GM12873 (cell line): Measurements from ENCODE around the gene FKBP8.

Source experiments
- TF ChIP-seq, protein P1 (sequence below): IDR thresholded peaks from 2 replicates; pipeline ENCODE4 v1.5.1; 2012; ENCODE audit warnings: low read depth, mild to moderate bottlenecking, moderate library complexity, low read length, control low read depth; ENCODE audit not compliant: insufficient read depth; ENCODE audit errors: missing control alignments

Gene FKBP8

GRCh38 chr19:18523841-18524240 lies 19.5 kb downstream of the FKBP8 start:
- TF ChIP-seq, protein P1, sequence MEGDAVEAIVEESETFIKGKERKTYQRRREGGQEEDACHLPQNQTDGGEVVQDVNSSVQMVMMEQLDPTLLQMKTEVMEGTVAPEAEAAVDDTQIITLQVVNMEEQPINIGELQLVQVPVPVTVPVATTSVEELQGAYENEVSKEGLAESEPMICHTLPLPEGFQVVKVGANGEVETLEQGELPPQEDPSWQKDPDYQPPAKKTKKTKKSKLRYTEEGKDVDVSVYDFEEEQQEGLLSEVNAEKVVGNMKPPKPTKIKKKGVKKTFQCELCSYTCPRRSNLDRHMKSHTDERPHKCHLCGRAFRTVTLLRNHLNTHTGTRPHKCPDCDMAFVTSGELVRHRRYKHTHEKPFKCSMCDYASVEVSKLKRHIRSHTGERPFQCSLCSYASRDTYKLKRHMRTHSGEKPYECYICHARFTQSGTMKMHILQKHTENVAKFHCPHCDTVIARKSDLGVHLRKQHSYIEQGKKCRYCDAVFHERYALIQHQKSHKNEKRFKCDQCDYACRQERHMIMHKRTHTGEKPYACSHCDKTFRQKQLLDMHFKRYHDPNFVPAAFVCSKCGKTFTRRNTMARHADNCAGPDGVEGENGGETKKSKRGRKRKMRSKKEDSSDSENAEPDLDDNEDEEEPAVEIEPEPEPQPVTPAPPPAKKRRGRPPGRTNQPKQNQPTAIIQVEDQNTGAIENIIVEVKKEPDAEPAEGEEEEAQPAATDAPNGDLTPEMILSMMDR = no peak

GRCh38 chr19:18522124-18522861 lies 21.1 kb downstream of the FKBP8 start:
- TF ChIP-seq, protein P1 = no peak

- TF ChIP-seq, protein P1 = no peak
Measured at GRCh38 chr19:18521692-18522123, 21.7 kb downstream of the FKBP8 start, which contains the start of gene ELL. Gene ELL, minus strand, starts transcription at chr19:18522070. Its CDS starts 15 bp downstream, at chr19:18522055.

GRCh38 chr19:18520848-18521691 lies 22.3 kb downstream of the FKBP8 start:
- TF ChIP-seq, protein P1 = peak; percentile 4

DNA sequence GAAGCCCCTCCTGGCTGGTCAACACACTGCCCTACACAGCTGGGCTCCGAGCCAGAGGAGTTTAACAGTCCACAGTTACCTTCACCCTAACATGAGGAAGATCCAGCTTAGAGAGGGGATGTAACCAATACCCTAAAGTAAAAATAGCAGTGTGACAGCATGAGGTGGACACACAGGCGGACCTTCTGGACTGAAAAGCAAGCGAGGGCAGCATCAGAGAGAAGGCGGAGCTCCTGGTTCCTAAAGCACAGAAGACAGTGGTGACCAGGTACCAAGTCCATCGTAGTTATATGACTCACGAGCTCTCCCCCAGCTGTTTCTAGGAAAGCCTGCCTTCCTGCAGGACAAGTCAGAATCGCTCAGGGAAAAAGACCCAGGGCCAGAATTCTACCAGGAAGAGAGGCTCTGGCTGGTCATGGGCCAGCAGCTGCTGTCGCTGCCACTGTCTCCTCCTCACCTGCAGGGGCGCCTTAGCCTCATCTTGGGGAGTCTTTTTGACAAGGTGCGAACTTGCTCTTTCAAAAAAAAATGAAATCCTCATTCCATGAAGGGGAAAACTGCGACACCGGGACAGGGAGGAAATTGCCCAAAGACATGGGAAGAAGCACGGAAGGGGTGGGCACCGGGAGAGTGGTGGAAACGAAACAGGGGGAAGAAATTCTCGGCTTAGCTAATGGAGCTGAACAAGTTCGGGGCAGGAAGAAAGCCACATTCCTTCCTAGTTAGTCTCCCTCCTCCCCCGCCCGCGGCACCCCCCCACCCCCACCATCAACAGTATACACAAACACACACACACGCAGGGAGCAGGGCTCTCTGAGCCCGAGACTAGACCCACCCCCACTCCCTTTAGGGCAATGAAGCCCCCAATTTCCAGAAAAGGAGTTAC lies 23.2 kb downstream of the FKBP8 start:
- TF ChIP-seq, protein P1 = peak; percentile 91

- TF ChIP-seq, protein P1 = no peak
Measured at GRCh38 chr19:18518639-18519038, 24.7 kb downstream of the FKBP8 start.
